HG03280 (cell line): ENCODE results near the gene TDG.
"Not testable (repeated sequence)": the region's sequence is repeated elsewhere in the genome, so short reads cannot be mapped to it uniquely, and the experiment has no call there.

Experiments used
- ATAC-seq: cut with Tn5 transposase; IDR thresholded peaks from one replicate; pipeline ENCODE4 v1.9.1; 2021; ENCODE audit warnings: mild to moderate bottlenecking, moderate library complexity; ENCODE audit not compliant: unreplicated experiment

TDG gene

GRCh38 chr12:104012331-104012730 is 46.7 kb downstream of the TDG start:
- no peak for ATAC-seq

GRCh38 chr12:104021862-104022261 is 56.2 kb downstream of the TDG start:
- ATAC-seq: not testable (repeated sequence)

DNA sequence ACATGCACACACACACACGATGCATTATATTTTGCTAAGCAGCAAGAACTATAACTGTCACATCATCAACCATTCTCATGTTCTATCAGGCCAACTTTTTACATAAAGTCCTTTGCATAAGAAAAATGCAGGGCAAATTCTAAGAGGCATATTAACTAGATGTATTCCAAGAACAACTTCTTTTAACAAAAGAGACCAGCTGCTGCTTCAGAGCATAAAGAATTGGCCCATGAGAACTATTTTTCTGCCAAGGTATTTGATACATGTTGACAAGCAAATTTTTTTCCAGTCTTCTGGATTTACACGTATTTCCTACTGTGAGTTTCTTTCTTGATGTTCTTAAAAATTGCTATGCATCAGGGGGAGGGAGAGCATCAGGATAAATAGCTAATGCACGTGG is 57.1 kb downstream of the TDG start:
- ATAC-seq: no peak

DNA sequence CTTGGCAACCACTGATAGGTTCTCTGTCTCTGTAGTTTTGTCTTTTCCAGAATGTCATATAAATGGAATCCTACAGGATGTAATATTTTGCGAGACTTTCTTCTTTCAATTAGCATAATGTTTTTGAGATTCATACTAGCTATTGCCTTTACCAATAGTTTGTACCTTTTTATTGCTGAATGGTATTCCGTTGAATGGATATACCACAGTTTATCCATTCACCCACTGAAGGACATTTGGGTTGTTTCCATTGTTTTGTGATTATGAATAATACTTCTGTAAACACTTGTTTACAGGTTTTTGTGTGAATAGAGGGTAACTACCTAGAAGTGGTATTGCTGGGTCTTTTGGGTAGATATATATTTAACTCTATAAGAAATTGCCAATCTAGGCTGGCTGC is 58.0 kb downstream of the TDG start:
- no peak for ATAC-seq

GRCh38 chr12:104024348-104024747 is 58.7 kb downstream of the TDG start:
- no peak for ATAC-seq

DNA sequence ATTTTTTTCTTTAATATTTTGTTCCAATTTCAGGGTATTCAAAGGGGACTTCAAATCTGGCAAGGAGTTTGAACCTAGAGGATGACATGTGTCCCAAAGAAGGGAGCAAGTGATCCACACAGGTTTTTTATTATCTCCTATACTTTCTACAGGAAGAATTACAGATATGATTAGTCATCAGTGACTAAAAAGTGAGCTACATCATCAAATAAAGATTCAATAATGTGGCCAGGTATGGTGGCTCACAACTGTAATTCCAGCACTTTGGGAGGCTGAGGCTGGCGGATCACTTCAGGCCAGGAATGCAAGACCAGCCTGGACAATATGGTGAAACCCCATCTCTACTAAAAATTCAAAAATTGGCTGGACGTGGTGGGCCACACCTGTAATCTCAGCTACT is 60.1 kb downstream of the TDG start:
- ATAC-seq: no peak

DNA sequence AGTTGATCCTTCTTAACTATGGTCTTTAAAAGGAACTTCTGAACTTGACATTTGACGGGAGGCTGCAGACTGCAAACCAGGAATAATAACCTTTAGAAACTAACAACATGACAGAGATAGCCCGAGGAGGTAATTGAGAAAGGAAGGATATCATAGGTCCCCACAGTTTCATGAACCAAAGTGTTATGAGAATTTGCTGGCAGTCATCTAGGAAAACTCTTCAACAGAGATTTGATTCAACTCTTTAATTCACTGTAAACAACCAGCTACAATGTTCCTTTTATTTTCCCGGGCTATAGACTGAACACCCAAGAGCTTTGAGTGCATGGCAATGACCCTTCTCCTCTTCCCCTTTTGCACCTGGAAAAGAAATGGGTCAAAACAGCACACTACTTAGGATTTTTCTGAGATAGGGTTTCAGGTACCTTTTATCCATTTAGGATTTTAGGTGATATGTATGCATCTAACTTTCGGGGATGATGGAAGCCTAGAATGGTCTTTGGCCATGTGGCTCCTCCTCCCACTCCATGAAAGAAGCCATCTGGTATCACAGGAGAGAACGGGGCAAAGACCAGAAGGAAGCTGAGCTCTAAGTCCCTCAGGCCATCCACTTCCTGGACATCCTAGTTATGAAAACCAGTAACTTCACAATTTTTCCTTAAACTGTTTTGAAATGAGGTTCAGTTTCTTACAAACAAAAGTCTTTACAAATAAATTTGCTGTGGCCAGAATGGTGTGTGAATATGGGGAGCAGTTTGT is 61.3 kb downstream of the TDG start:
- no peak for ATAC-seq

DNA sequence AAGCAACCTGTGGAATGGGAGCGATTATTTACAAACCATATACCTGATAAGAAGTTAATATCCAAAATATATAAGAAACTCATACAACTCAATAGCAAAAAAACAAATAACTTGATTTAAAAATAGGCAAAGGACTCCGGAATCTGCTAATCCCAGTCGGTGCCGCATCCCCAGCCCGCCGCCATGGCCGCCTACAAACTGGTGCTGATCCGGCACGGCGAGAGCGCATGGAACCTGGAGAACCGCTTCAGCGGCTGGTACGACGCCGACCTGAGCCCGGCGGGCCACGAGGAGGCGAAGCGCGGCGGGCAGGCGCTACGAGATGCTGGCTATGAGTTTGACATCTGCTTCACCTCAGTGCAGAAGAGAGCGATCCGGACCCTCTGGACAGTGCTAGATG is 64.9 kb downstream of the TDG start:
- ATAC-seq: not testable (repeated sequence)

- ATAC-seq: not testable (repeated sequence)
Observed at GRCh38 chr12:104036143-104036542, 70.5 kb downstream of the TDG start.
